WTC11 (cell line): ENCODE measurements around the gene PIF1. TPM values are rescaled to one million over a fixed set of nuclear protein-coding genes. Genes with fewer than 3 reads are reported as not detected.

ENCODE experiments used
- ARID4B ChIP-seq: sonication (generic); formaldehyde crosslinking; IDR thresholded peaks from 2 replicates; pipeline ENCODE4 v1.8.0; 2023; ENCODE audit warnings: missing genetic modification reagents, mild to moderate bottlenecking, borderline replicate concordance
- E2F5 ChIP-seq: sonication (generic); formaldehyde crosslinking; IDR thresholded peaks from 2 replicates; pipeline ENCODE4 v1.8.1; 2022; ENCODE audit warnings: mild to moderate bottlenecking, moderate library complexity, missing genetic modification reagents
- ERG ChIP-seq: fragments of 250-450 bp; sonication (Bioruptor Pico); IDR thresholded peaks from 2 replicates; pipeline ENCODE4 v1.8.0; 2021; ENCODE audit warnings: mild to moderate bottlenecking
- JAZF1 ChIP-seq: fragments of 250-450 bp; sonication (Bioruptor Pico); IDR thresholded peaks from 2 replicates; pipeline ENCODE4 v1.9.0; 2021; ENCODE audit warnings: moderate library complexity, mild to moderate bottlenecking, inconsistent platforms
- MLX ChIP-seq: sonication (generic); formaldehyde crosslinking; IDR thresholded peaks from 2 replicates; pipeline ENCODE4 v1.8.1; 2023; ENCODE audit warnings: mild to moderate bottlenecking, missing genetic modification reagents, moderate library complexity
- SP1 ChIP-seq: sonication (generic); formaldehyde crosslinking; conservative IDR thresholded peaks from 2 replicates; pipeline ENCODE4 v1.8.1; 2022; ENCODE audit warnings: missing genetic modification reagents
- ZBTB43 ChIP-seq: sonication (generic); formaldehyde crosslinking; IDR thresholded peaks from 2 replicates; pipeline ENCODE4 v1.8.1; 2023; ENCODE audit warnings: mild to moderate bottlenecking, missing genetic modification reagents
- ZNF138 ChIP-seq: sonication (generic); formaldehyde crosslinking; conservative IDR thresholded peaks from 2 replicates; pipeline ENCODE4 v1.8.1; 2022; ENCODE audit warnings: mild to moderate bottlenecking, moderate library complexity, missing genetic modification reagents
- ZNF416 ChIP-seq: fragments of 250-450 bp; sonication (Bioruptor Pico); IDR thresholded peaks from 2 replicates; pipeline ENCODE4 v1.9.0; 2021; ENCODE audit warnings: mild to moderate bottlenecking, inconsistent platforms
- ZNF425 ChIP-seq: fragments of 250-450 bp; sonication (Bioruptor Pico); conservative IDR thresholded peaks from 2 replicates; pipeline ENCODE4 v1.9.0; 2021; ENCODE audit warnings: mild to moderate bottlenecking
- ZNF512 ChIP-seq: sonication (generic); formaldehyde crosslinking; IDR thresholded peaks from 2 replicates; pipeline ENCODE4 v1.8.1; 2022; ENCODE audit warnings: missing genetic modification reagents, borderline replicate concordance
- ZNF532 ChIP-seq: fragments of 250-450 bp; sonication (Bioruptor Pico); IDR thresholded peaks from 2 replicates; pipeline ENCODE4 v1.9.0; 2021; ENCODE audit warnings: mild to moderate bottlenecking, borderline replicate concordance
- total RNA-seq: library from RNA; stranded (reverse); gene quantifications from 3 replicates; pipeline ENCODE4 v1.2.3, GENCODE V29; 2021

The PIF1 gene
- total RNA-seq, 1 experiment from 2014 or later: 249 TPM

- TF ChIP-seq ZNF512 (no peak), MLX (CRISPR knock-in tag) (no peak), ZNF138 (CRISPR knock-in tag) (peak; percentile 34; the same call in 1 of the 2 replicates), ZBTB43 (CRISPR knock-in tag) (no peak), ERG (CRISPR knock-in tag) (no peak), E2F5 (CRISPR knock-in tag) (peak; percentile 63; the same call in 1 of the 2 replicates), ZNF425 (CRISPR knock-in tag) (no peak), ARID4B (CRISPR knock-in tag) (no peak; the same call in 1 of the 2 replicates), ZNF532 (no peak), ZNF416 (CRISPR knock-in tag) (no peak), JAZF1 (CRISPR knock-in tag) (no peak), SP1 (CRISPR knock-in tag) (peak; percentile 17; the same call in 1 of the 2 replicates)
These were observed 17.7 kb downstream of the PIF1 start (continued) for GRCh38 chr15:64807751-64808222.
